ENCODE measurements around the gene PCDHGB1. TPM values are rescaled to one million over a fixed set of nuclear protein-coding genes. Genes with fewer than 3 reads are reported as not detected.
"Not testable (repeated sequence)": the region's sequence is repeated elsewhere in the genome, so short reads cannot be mapped to it uniquely, and the experiment has no call there.

The PCDHGB1 gene
- total RNA-seq, 4 donors from 2014 or later = 0.20 to 1.1 (median 0.74) TPM

DNA sequence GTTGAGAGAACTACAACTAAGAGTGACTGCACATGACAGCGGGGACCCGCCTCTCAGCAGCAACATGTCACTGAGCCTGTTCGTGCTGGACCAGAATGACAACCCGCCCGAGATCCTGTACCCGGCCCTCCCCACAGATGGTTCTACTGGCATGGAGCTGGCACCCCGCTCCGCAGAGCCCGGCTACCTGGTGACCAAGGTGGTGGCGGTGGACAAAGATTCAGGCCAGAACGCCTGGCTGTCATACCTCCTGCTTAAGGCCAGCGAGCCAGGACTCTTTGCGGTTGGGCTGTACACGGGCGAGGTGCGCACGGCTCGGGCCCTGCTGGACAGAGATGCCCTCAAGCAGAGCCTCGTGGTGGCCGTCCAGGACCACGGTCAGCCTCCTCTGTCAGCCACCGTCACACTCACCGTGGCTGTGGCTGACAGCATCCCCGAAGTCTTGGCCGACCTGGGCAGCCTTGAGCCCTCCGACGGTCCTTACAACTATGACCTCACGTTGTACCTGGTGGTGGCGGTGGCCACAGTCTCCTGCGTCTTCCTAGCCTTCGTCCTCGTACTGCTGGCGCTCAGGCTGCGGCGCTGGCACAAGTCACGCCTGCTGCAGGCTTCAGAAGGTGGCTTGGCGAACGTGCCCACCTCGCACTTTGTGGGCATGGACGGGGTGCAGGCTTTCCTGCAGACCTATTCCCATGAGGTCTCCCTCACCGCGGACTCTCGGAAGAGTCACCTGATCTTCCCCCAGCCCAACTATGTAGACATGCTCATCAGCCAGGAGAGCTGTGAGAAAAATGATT, 34.8 kb downstream of the PCDHGB1 start:
- H3K4me1 ChIP-seq = peaks cover under 1 to 4% of the 10 kb centered on the region in 2 donors
- in situ Hi-C loops (cut with MboI; ENCODE audit: low sequenced_read_pairs in 4 of 4) = no loop called here
- no peaks in the 10 kb centered on the region for H3K36me3 ChIP-seq
- peaks cover 0 to 6% (median 2%) of the 10 kb centered on the region in 3 donors for H3K27me3 ChIP-seq
- ATAC-seq (no peak), DNase-seq (no peak)
- no peak overlapping the region for H3K27ac ChIP-seq
- H3K4me3 ChIP-seq = no peak overlapping the region
- TF ChIP-seq, protein P1, sequence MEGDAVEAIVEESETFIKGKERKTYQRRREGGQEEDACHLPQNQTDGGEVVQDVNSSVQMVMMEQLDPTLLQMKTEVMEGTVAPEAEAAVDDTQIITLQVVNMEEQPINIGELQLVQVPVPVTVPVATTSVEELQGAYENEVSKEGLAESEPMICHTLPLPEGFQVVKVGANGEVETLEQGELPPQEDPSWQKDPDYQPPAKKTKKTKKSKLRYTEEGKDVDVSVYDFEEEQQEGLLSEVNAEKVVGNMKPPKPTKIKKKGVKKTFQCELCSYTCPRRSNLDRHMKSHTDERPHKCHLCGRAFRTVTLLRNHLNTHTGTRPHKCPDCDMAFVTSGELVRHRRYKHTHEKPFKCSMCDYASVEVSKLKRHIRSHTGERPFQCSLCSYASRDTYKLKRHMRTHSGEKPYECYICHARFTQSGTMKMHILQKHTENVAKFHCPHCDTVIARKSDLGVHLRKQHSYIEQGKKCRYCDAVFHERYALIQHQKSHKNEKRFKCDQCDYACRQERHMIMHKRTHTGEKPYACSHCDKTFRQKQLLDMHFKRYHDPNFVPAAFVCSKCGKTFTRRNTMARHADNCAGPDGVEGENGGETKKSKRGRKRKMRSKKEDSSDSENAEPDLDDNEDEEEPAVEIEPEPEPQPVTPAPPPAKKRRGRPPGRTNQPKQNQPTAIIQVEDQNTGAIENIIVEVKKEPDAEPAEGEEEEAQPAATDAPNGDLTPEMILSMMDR (IDR thresholded peaks at IDR 0.05 in 4 of 5, conservative IDR thresholded peaks at IDR 0.05 in 1 of 5) = no peak
- TF ChIP-seq POLR2A (IDR thresholded peaks at IDR 0.05) = no peak
- H3K9me3 ChIP-seq = peaks cover 0 to 5% (median 5%) of the 10 kb centered on the region in 3 donors
- intact Hi-C loops (cut with DNase I; ENCODE audit: low total_unique reads) = no loop called here

DNA sequence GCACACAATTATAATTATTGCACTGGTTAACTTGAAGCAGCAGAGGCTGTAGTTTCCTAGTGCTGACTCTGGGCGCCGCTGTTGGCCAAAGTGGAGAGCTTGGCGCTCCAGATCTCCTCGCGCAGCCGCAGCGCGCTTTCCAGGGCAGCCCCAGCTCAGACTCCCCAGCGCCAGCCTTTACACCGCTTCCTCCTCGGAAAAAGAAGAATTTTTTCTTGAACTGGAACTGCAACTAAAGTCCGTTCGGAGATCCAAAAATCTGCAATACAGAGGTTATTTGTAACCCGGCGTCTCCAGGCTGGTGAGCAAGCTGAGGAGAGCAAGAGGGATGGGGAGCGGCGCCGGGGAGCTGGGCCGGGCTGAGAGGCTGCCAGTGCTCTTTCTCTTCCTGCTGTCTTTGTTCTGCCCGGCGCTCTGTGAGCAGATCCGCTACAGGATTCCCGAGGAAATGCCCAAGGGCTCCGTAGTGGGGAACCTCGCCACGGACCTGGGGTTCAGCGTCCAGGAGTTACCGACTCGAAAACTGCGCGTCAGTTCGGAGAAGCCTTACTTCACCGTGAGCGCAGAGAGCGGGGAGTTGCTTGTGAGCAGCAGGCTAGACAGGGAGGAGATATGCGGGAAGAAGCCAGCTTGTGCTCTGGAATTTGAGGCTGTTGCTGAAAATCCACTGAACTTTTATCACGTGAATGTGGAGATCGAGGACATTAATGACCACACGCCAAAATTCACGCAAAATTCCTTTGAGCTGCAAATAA, 37.8 kb downstream of the PCDHGB1 start, which contains the start of gene PCDHGB4:
Gene PCDHGB4, plus strand, starts transcription at position 142 of the 755 bp plus-strand sequence. Its CDS starts 187 bp downstream, at position 329.
- peak in 1 of 2 donors; percentile 44 for DNase-seq
- not testable (repeated sequence) for H3K9me3 ChIP-seq

DNA sequence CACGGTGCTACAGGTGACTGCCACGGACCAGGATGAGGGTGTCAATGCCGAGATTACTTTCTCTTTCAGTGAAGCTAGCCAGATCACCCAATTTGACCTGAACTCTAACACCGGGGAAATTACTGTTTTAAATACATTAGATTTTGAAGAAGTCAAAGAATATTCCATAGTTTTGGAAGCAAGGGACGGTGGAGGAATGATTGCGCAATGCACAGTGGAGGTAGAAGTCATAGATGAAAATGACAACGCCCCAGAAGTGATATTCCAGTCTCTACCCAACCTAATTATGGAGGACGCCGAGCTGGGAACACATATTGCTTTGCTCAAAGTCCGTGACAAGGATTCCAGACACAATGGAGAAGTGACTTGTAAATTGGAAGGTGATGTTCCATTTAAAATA, 38.8 kb downstream of the PCDHGB1 start:
- TF ChIP-seq, protein P1 (IDR thresholded peaks at IDR 0.05 in 4 of 5, conservative IDR thresholded peaks at IDR 0.05 in 1 of 5) = no peak
- Histone ChIP-seq H3K36me3 (no peaks in the 10 kb centered on the region), H3K27ac (no peak overlapping the region), H3K27me3 (peaks cover 0 to 11% (median 2%) of the 10 kb centered on the region in 3 donors), H3K4me1 (peaks cover 4% of the 10 kb centered on the region in 2 donors), H3K4me3 (peak overlapping the region in 1 of 4 donors; percentile 20), H3K9me3 (peaks cover 0 to 5% (median 5%) of the 10 kb centered on the region in 3 donors)
- intact Hi-C loops (cut with DNase I; ENCODE audit: low total_unique reads) (no loop called here), in situ Hi-C loops (cut with MboI; ENCODE audit: low sequenced_read_pairs in 4 of 4) (no loop called here)
- DNase-seq (no peak), ATAC-seq (no peak)

More for the DNA sequence above, 37.8 kb downstream of the PCDHGB1 start, which contains the start of gene PCDHGB4:
- H3K27me3 ChIP-seq; intact Hi-C loops (cut with DNase I; ENCODE audit: low total_unique reads); H3K36me3 ChIP-seq; H3K4me1 ChIP-seq; in situ Hi-C loops (cut with MboI; ENCODE audit: low sequenced_read_pairs in 4 of 4): not testable (repeated sequence)
- H3K4me3 ChIP-seq = peak within 1 kb of the TSS; percentile 14 to 52 (median 46)
- ATAC-seq = peak; percentile 47 to 83
- TF ChIP-seq, protein P1 (IDR thresholded peaks at IDR 0.05 in 4 of 5, conservative IDR thresholded peaks at IDR 0.05 in 1 of 5) = peak; percentile 38 to 67 (median 53)
- H3K27ac ChIP-seq = peak within 1 kb of the TSS in 2 of 4 donors; percentile 44 to 47

DNA sequence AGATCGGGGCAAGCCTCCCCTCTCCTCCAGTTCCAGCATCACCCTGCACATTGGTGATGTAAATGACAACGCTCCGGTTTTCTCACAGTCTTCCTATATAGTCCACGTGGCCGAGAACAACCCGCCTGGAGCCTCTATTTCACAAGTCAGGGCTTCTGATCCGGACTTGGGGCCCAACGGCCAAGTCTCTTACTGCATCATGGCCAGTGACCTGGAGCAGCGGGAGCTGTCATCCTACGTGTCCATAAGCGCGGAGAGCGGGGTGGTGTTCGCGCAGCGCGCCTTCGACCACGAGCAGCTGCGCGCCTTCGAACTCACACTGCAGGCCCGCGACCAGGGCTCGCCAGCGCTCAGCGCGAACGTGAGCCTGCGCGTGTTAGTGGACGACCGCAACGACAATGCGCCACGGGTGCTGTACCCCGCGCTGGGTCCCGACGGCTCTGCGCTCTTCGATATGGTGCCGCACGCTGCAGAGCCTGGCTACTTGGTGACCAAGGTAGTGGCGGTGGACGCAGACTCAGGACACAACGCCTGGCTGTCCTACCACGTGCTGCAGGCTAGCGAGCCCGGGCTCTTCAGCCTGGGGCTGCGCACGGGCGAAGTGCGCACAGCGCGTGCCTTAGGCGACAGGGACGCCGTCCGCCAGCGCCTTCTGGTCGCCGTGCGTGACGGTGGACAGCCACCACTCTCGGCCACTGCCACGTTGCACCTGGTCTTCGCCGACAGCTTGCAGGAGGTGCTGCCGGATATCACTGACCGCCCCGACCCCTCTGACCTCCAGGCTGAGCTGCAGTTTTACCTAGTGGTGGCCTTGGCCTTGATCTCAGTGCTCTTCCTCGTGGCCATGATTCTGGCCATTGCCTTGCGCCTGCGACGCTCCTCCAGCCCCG, 39.5 kb downstream of the PCDHGB1 start:
- Histone ChIP-seq H3K9me3 (peaks cover 0 to 5% (median 5%) of the 10 kb centered on the region in 3 donors), H3K27ac (no peak overlapping the region), H3K27me3 (peaks cover 0 to 15% (median 2%) of the 10 kb centered on the region in 3 donors), H3K4me1 (peaks cover 4% of the 10 kb centered on the region in 2 donors), H3K4me3 (no peak overlapping the region), H3K36me3 (no peaks in the 10 kb centered on the region)
- ATAC-seq = no peak
- in situ Hi-C loops (cut with MboI; ENCODE audit: low sequenced_read_pairs in 4 of 4) (no loop called here), intact Hi-C loops (cut with DNase I; ENCODE audit: low total_unique reads) (no loop called here)
- no peak for TF ChIP-seq POLR2A (IDR thresholded peaks at IDR 0.05)
- TF ChIP-seq, protein P1 (IDR thresholded peaks at IDR 0.05 in 4 of 5, conservative IDR thresholded peaks at IDR 0.05 in 1 of 5) = no peak
- DNase-seq = no peak

Data from gastrocnemius medialis (tissue), 4 donors.